PFSK-1 (cell line): ENCODE measurements around the gene CDH1.

ENCODE experiments used
- POLR2AphosphoS5 ChIP-seq: IDR thresholded peaks from 2 replicates; pipeline ENCODE4 v1.6.1; 2012; ENCODE audit warnings: low read depth, mild to moderate bottlenecking, control low read depth, low read length, moderate library complexity
- REST ChIP-seq, 2 experiments: IDR thresholded peaks; 2 replicates each; pipeline versions ENCODE4 v1.6.1 to v1.8.0; 2011 to 2012; ENCODE audit warnings: low read depth in 2 of 2, low read length in 2 of 2, control low read depth in 1 of 2, inconsistent platforms in 1 of 2, mild to moderate bottlenecking in 1 of 2, moderate library complexity in 1 of 2; ENCODE audit not compliant: insufficient read depth in 1 of 2
- SIN3A ChIP-seq: IDR thresholded peaks from 2 replicates; pipeline ENCODE4 v1.6.1; 2012; ENCODE audit warnings: mild to moderate bottlenecking, low read length, moderate library complexity, borderline replicate concordance; ENCODE audit not compliant: insufficient read depth
- TAF1 ChIP-seq: IDR thresholded peaks from 2 replicates; pipeline ENCODE4 v1.6.1; 2012; ENCODE audit warnings: low read length, control low read depth, borderline replicate concordance; ENCODE audit not compliant: insufficient read depth

GRCh38 chr16:68784226-68784625 lies 47.1 kb downstream of the CDH1 start:
- TF ChIP-seq REST (IDR thresholded peaks at IDR 0.05; ENCODE audit: insufficient read depth in 1 of 2, low read depth in 2 of 2, low read length in 2 of 2) (no peak), SIN3A (no peak), TAF1 (no peak), POLR2AphosphoS5 (no peak)
